Smooth muscle cell of bladder (primary cell): ENCODE results near the gene MRPL46. TPM values are rescaled to one million over a fixed set of nuclear protein-coding genes. Genes with fewer than 3 reads are reported as not detected.

ENCODE experiments used
- total RNA-seq: library from RNA; depleted of rRNA; stranded (reverse); fragments of >200 nt; gene quantifications from 2 replicates; pipeline ENCODE4 v1.2.3, GENCODE V29; 2014

The MRPL46 gene
- total RNA-seq: 9.7 and 9.8 TPM in 2 replicates

GRCh38 chr15:88467073-88467934, at the start of gene MRPL46, which contains the start of gene MRPS11:
Gene MRPL46, minus strand, starts transcription at chr15:88467388. Its CDS starts 11 bp downstream, at chr15:88467377.
Gene MRPS11, plus strand, starts transcription at chr15:88467708. Its CDS starts 10 bp downstream, at chr15:88467718.

Other genes with a start within 250 kb of the MRPL46 start
- 0.28 TPM in 2 replicates for gene NTRK3, start 210.6 kb downstream of the MRPL46 start, total RNA-seq
- gene MRPS11, start 320 bp upstream of the MRPL46 start, total RNA-seq: 36.6 and 39.3 TPM in 2 replicates
- 4.8 and 5.7 TPM in 2 replicates for gene DET1, start 79.3 kb upstream of the MRPL46 start, total RNA-seq
- gene AEN, start 154.0 kb upstream of the MRPL46 start, total RNA-seq: 45.1 and 75.2 TPM in 2 replicates
- gene ISG20, start 171.6 kb upstream of the MRPL46 start, total RNA-seq: 1.8 and 4.8 TPM in 2 replicates